OCI-LY7 (cell line): Measurements from ENCODE around the gene SEMA4B.

Experiments used
- CTCF ChIP-seq: fragments of 200-600 bp; sonication (generic); conservative IDR thresholded peaks from 2 replicates; pipeline ENCODE4 v1.5.1; 2014; ENCODE audit warnings: mild to moderate bottlenecking, antibody characterized with exemption, low read length, moderate library complexity, mixed read lengths
- EZH2phosphoT487 ChIP-seq: fragments of 200-600 bp; sonication (generic); IDR thresholded peaks from 2 replicates; pipeline ENCODE4 v1.6.1; 2018; ENCODE audit warnings: low read depth, borderline replicate concordance, mild to moderate bottlenecking, mixed run types, antibody characterized with exemption, low read length, moderate library complexity, mixed read lengths

GRCh38 chr15:90208356-90208755 is 7.2 kb downstream of the SEMA4B start:
- TF ChIP-seq CTCF (no peak), EZH2phosphoT487 (no peak)
